Right atrium auricular region (tissue), 2 donors: ENCODE data around the gene RAB1B. TPM values are rescaled to one million over a fixed set of nuclear protein-coding genes. Genes with fewer than 3 reads are reported as not detected.

Source experiments
- DNase-seq: peaks from one replicate; pipeline ENCODE4 v3.0.0-alpha.2; 2019; ENCODE audit warnings: low spot score
- H3K27ac ChIP-seq, 2 donors: fragments of 200-600 bp; sonication (generic); 1 replicate in 1 of 2; 2 replicates in 1 of 2; pipeline ENCODE4 v1.5.1; 2016 to 2019
- H3K27me3 ChIP-seq, 2 donors: fragments of 200-600 bp; sonication (generic); one replicate each; pipeline versions ENCODE4 v1.5.1 to v1.6.0; 2017 to 2019
- H3K36me3 ChIP-seq: fragments of 200-600 bp; sonication (generic); one replicate; pipeline ENCODE4 v1.5.1; 2016
- H3K4me1 ChIP-seq, 2 donors: fragments of 200-600 bp; sonication (generic); one replicate each; pipeline versions ENCODE4 v1.5.1 to v1.6.0; 2017 to 2019
- H3K4me3 ChIP-seq, 2 donors: fragments of 200-600 bp; sonication (generic); 1 replicate in 1 of 2; 2 replicates in 1 of 2; pipeline ENCODE4 v1.5.1; 2017 to 2019; ENCODE audit warnings: mild to moderate bottlenecking in 1 of 2, moderate library complexity in 1 of 2
- H3K9me3 ChIP-seq, 2 donors: fragments of 200-600 bp; sonication (generic); one replicate each; pipeline ENCODE4 v1.5.1; 2019
- CTCF ChIP-seq, 2 donors: fragments of 200-600 bp; sonication (generic); IDR thresholded peaks; one replicate each; pipeline ENCODE4 v1.5.1; 2019; ENCODE audit warnings: antibody characterized with exemption in 2 of 2
- total RNA-seq, 2 donors: library from RNA; depleted of rRNA; stranded (reverse); fragments of >200 nt; gene quantifications; one replicate each; pipeline ENCODE4 v1.1.0, GENCODE V29; 2016

The RAB1B gene
- 100 to 1,000 TPM in 1 of 2 donors, 10 to 100 TPM in 1; 95.6 to 115 TPM for total RNA-seq

- Histone ChIP-seq H3K9me3 (no peaks in the 10 kb centered on the region), H3K4me3 (peak within 1 kb of the TSS; percentile 81 to 85), H3K27me3 (no peaks in the 10 kb centered on the region), H3K36me3 (peaks cover 19% of the 10 kb centered on the region), H3K4me1 (peaks cover 0 to 30% of the 10 kb centered on the region in 2 donors), H3K27ac (peak within 1 kb of the TSS; percentile 92 to 97)
- DNase-seq = peak; percentile 100
- TF ChIP-seq CTCF (IDR thresholded peaks at IDR 0.05) = no peak
Measured at GRCh38 chr11:66268244-66268951, at the start of gene RAB1B. Gene RAB1B, plus strand, starts transcription at chr11:66268639. Its CDS starts 41 bp downstream, at chr11:66268680.

- no peak for DNase-seq
- H3K27me3 ChIP-seq = no peaks in the 10 kb centered on the region
- no peaks in the 10 kb centered on the region for H3K4me1 ChIP-seq
- H3K9me3 ChIP-seq = no peaks in the 10 kb centered on the region
- peaks cover 51% of the 10 kb centered on the region for H3K36me3 ChIP-seq
- no peak overlapping the region for H3K27ac ChIP-seq
- no peak overlapping the region for H3K4me3 ChIP-seq
- TF ChIP-seq CTCF (IDR thresholded peaks at IDR 0.05) = no peak
Measured at GRCh38 chr11:66218846-66219620, 49.4 kb upstream of the RAB1B start.

GRCh38 chr11:66219846-66220565, 48.4 kb upstream of the RAB1B start:
- Histone ChIP-seq H3K27me3 (no peaks in the 10 kb centered on the region), H3K4me1 (no peaks in the 10 kb centered on the region), H3K27ac (no peak overlapping the region), H3K36me3 (peaks cover 54% of the 10 kb centered on the region), H3K9me3 (no peaks in the 10 kb centered on the region), H3K4me3 (no peak overlapping the region)
- DNase-seq = no peak
- no peak for TF ChIP-seq CTCF (IDR thresholded peaks at IDR 0.05)

GRCh38 chr11:66220566-66220935, 47.9 kb upstream of the RAB1B start:
- no peak for DNase-seq
- Histone ChIP-seq H3K4me1 (no peaks in the 10 kb centered on the region), H3K9me3 (no peaks in the 10 kb centered on the region), H3K36me3 (peaks cover 55% of the 10 kb centered on the region), H3K27me3 (no peaks in the 10 kb centered on the region), H3K27ac (no peak overlapping the region), H3K4me3 (no peak overlapping the region)
- no peak for TF ChIP-seq CTCF (IDR thresholded peaks at IDR 0.05)

- DNase-seq = no peak
- no peak for TF ChIP-seq CTCF (IDR thresholded peaks at IDR 0.05)
Measured at GRCh38 chr11:66221012-66221411, 47.4 kb upstream of the RAB1B start.

More at GRCh38 chr11:66221012-66221411, 47.4 kb upstream of the RAB1B start:
- no peak overlapping the region for H3K27ac ChIP-seq
- H3K27me3 ChIP-seq = no peaks in the 10 kb centered on the region
- no peaks in the 10 kb centered on the region for H3K9me3 ChIP-seq
- H3K4me1 ChIP-seq = no peaks in the 10 kb centered on the region
- peaks cover 54% of the 10 kb centered on the region for H3K36me3 ChIP-seq
- H3K4me3 ChIP-seq = no peak overlapping the region
